ENCODE results near the gene IRF2BPL. TPM values are rescaled to one million over a fixed set of nuclear protein-coding genes. Genes with fewer than 3 reads are reported as not detected.

Gene IRF2BPL
- total and polyA plus RNA-seq, 2 donors = 13.3 to 14.3 TPM

- DNase-seq (ENCODE audit: low read depth in 6 of 9, low spot score in 9 of 9) = peak in 1 of 9 donors; percentile 59
- peak overlapping the region; percentile 99 for H3K27ac ChIP-seq (ENCODE audit: low read depth in 1 of 2, low read length in 1 of 2)
- WGBS = 49% methylated on average over 10 of the region's 10 CpGs
- H3K27me3 ChIP-seq (ENCODE audit: control insufficient read depth in 2 of 2, insufficient read depth in 1 of 2, low read length in 1 of 2) = no peaks in the 10 kb centered on the region
- H3K36me3 ChIP-seq (ENCODE audit: control insufficient read depth in 2 of 2, insufficient read depth in 2 of 2, low read length in 1 of 2) = no peaks in the 10 kb centered on the region
- H3K4me1 ChIP-seq (ENCODE audit: control insufficient read depth in 2 of 2, insufficient read depth in 2 of 2, low read length in 2 of 2) = peaks cover 82 to 98% of the 10 kb centered on the region in 2 donors
- H3K9me3 ChIP-seq (ENCODE audit: control insufficient read depth in 2 of 2, insufficient read depth in 1 of 2, low read length in 1 of 2) = no peaks in the 10 kb centered on the region
- H3K4me3 ChIP-seq (ENCODE audit: low read length in 2 of 2) = peak overlapping the region; percentile 42 to 53
Measured at GRCh38 chr14:77039285-77040058, 11.0 kb upstream of the IRF2BPL start.

GRCh38 chr14:77037938-77038568 is 9.5 kb upstream of the IRF2BPL start:
- Histone ChIP-seq H3K4me1 (ENCODE audit: control insufficient read depth in 2 of 2, insufficient read depth in 2 of 2, low read length in 2 of 2) (peaks cover 75 to 98% of the 10 kb centered on the region in 2 donors), H3K27me3 (ENCODE audit: control insufficient read depth in 2 of 2, insufficient read depth in 1 of 2, low read length in 1 of 2) (no peaks in the 10 kb centered on the region)

DNA sequence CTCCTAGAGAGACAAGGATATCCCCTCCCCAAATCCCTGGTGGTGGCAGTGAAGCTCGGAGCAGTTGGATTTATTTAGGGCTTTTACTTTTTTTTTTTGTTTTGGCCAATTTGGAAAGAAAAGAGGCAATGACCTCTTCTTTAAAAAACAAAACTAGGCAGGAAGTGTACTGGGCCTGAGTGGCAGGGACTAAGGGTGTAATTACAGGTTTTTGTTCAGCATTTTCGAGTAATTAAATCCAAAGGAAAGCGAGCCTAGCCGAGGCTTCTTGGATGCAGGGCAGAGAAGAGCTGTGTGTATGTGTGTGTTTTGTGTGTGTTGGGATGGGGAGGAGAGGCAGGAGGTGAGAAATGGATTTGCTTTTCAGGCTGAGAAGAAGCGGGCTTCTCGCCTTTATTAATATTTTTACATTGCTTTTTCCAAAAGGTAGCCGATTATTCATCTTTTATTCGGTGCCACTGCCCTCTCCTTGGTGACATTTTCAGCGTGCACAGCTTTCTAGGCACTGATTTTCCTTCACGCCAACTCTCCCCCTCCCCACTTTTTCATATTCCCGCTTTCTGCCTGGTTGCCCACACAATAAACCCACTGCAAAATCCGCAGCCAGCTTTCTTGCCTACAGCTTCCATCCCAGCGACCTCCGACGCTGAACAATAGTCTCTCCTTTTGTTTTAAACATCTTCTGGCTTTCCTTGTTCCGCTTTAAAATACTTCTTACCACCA is 8.9 kb upstream of the IRF2BPL start:
- peaks cover 0 to 5% of the 10 kb centered on the region in 2 donors for H3K9me3 ChIP-seq (ENCODE audit: control insufficient read depth in 2 of 2, insufficient read depth in 1 of 2, low read length in 1 of 2)
- peak overlapping the region; percentile 86 to 99 for H3K27ac ChIP-seq (ENCODE audit: low read depth in 1 of 2, low read length in 1 of 2)
- no peak for DNase-seq (ENCODE audit: low read depth in 6 of 9, low spot score in 9 of 9)
- H3K36me3 ChIP-seq (ENCODE audit: control insufficient read depth in 2 of 2, insufficient read depth in 2 of 2, low read length in 1 of 2) = no peaks in the 10 kb centered on the region
- no peaks in the 10 kb centered on the region for H3K27me3 ChIP-seq (ENCODE audit: control insufficient read depth in 2 of 2, insufficient read depth in 1 of 2, low read length in 1 of 2)
- peaks cover 74 to 98% of the 10 kb centered on the region in 2 donors for H3K4me1 ChIP-seq (ENCODE audit: control insufficient read depth in 2 of 2, insufficient read depth in 2 of 2, low read length in 2 of 2)
- H3K4me3 ChIP-seq (ENCODE audit: low read length in 2 of 2) = peak overlapping the region; percentile 11 to 14
- 53% methylated on average over 16 of the region's 16 CpGs for WGBS

More at GRCh38 chr14:77037938-77038568, 9.5 kb upstream of the IRF2BPL start:
- WGBS = 4% methylated on average over 21 of the region's 21 CpGs
- peak overlapping the region; percentile 86 to 99 for H3K27ac ChIP-seq (ENCODE audit: low read depth in 1 of 2, low read length in 1 of 2)
- H3K9me3 ChIP-seq (ENCODE audit: control insufficient read depth in 2 of 2, insufficient read depth in 1 of 2, low read length in 1 of 2) = no peaks in the 10 kb centered on the region
- peak overlapping the region; percentile 11 to 14 for H3K4me3 ChIP-seq (ENCODE audit: low read length in 2 of 2)
- peak in 2 of 9 donors; percentile 48 to 77 for DNase-seq (ENCODE audit: low read depth in 6 of 9, low spot score in 9 of 9)
- no peaks in the 10 kb centered on the region for H3K36me3 ChIP-seq (ENCODE audit: control insufficient read depth in 2 of 2, insufficient read depth in 2 of 2, low read length in 1 of 2)

GRCh38 chr14:77036484-77037214 is 8.1 kb upstream of the IRF2BPL start:
- Histone ChIP-seq H3K36me3 (ENCODE audit: control insufficient read depth in 2 of 2, insufficient read depth in 2 of 2, low read length in 1 of 2) (no peaks in the 10 kb centered on the region), H3K4me3 (ENCODE audit: low read length in 2 of 2) (no peak overlapping the region), H3K27me3 (ENCODE audit: control insufficient read depth in 2 of 2, insufficient read depth in 1 of 2, low read length in 1 of 2) (no peaks in the 10 kb centered on the region), H3K9me3 (ENCODE audit: control insufficient read depth in 2 of 2, insufficient read depth in 1 of 2, low read length in 1 of 2) (peaks cover 0 to 5% of the 10 kb centered on the region in 2 donors), H3K4me1 (ENCODE audit: control insufficient read depth in 2 of 2, insufficient read depth in 2 of 2, low read length in 2 of 2) (peaks cover 72 to 98% of the 10 kb centered on the region in 2 donors), H3K27ac (ENCODE audit: low read depth in 1 of 2, low read length in 1 of 2) (peak overlapping the region; percentile 82 to 99)
- 93% methylated on average over 6 of the region's 6 CpGs for WGBS
- no peak for DNase-seq (ENCODE audit: low read depth in 6 of 9, low spot score in 9 of 9)

DNA sequence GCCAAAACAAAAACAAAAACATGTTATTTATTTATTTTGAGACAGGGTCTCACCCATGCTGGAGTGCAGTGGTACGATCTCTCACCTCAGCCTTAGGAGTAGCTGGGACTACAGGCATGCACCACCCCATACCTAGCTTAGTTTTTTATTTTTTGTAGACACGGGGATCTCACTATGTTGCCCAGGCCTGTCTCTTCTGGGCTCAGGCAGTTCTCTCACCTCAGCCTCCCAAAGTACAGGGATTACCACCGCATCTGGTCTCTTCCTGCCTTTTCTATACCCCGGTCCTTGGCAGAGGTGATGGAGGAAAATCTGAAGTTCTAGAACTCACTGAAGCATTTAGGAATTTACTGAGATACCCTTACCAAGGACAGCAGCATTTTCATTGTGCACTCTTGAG is 6.8 kb upstream of the IRF2BPL start:
- H3K36me3 ChIP-seq (ENCODE audit: control insufficient read depth in 2 of 2, insufficient read depth in 2 of 2, low read length in 1 of 2) = no peaks in the 10 kb centered on the region
- 93% methylated on average over 4 of the region's 4 CpGs for WGBS

GRCh38 chr14:77033622-77034589 is 5.4 kb upstream of the IRF2BPL start:
- WGBS = 7% methylated on average over 37 of the region's 37 CpGs
- DNase-seq (ENCODE audit: low read depth in 6 of 9, low spot score in 9 of 9) = peak in 2 of 9 donors; percentile 56 to 76

More for the DNA sequence above, 6.8 kb upstream of the IRF2BPL start:
- H3K27ac ChIP-seq (ENCODE audit: low read depth in 1 of 2, low read length in 1 of 2) = peak overlapping the region; percentile 56 to 73
- H3K4me3 ChIP-seq (ENCODE audit: low read length in 2 of 2) = no peak overlapping the region
- H3K9me3 ChIP-seq (ENCODE audit: control insufficient read depth in 2 of 2, insufficient read depth in 1 of 2, low read length in 1 of 2) = peaks cover 0 to 5% of the 10 kb centered on the region in 2 donors
- peaks cover 71 to 98% of the 10 kb centered on the region in 2 donors for H3K4me1 ChIP-seq (ENCODE audit: control insufficient read depth in 2 of 2, insufficient read depth in 2 of 2, low read length in 2 of 2)
- DNase-seq (ENCODE audit: low read depth in 6 of 9, low spot score in 9 of 9) = no peak
- no peaks in the 10 kb centered on the region for H3K27me3 ChIP-seq (ENCODE audit: control insufficient read depth in 2 of 2, insufficient read depth in 1 of 2, low read length in 1 of 2)

DNA sequence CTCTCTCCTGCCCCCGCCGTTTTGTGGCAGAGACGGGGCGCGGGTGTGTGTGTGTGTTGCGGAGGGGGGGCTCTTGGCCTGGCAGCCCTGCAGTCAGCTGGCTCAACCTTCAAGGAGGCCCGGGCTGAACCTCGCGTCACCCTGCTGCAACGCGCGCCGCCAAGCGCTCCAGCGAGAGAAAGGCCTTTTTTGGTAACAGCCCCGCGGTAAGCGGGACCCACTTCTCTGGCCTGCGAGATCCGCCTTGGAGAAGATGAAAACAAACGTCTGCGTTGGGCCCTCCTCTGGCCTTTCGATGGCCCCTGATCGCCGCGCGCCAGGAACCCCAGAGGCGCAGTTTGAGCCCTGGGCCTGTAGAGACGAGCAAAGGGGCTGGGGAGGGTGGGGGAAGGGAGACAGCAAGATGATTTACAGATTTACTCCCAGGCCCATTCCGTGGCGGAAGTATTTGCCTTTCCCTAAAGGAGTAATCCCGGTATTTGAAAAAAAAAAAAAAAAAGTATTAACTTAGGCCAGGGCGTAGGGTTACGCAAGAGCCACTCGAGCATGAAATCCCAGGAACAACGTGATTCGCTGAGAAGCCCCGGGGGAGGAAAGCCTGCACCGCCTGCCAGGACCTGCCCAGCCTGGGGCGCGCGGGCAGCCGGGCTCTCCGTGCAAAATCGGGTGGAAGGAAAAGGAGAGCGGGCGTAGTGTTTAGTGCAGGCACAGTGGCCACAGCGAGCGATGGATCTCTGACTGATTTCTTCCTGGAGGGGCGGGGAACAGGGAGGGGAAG is 4.5 kb upstream of the IRF2BPL start:
- H3K36me3 ChIP-seq (ENCODE audit: control insufficient read depth in 2 of 2, insufficient read depth in 2 of 2, low read length in 1 of 2) = no peaks in the 10 kb centered on the region
- H3K4me1 ChIP-seq (ENCODE audit: control insufficient read depth in 2 of 2, insufficient read depth in 2 of 2, low read length in 2 of 2) = peaks cover 61 to 92% of the 10 kb centered on the region in 2 donors
- DNase-seq (ENCODE audit: low read depth in 6 of 9, low spot score in 9 of 9) = peak in 3 of 9 donors; percentile 81 to 92 (median 84)
- H3K4me3 ChIP-seq (ENCODE audit: low read length in 2 of 2) = peak overlapping the region; percentile 60 to 62
- WGBS = 12% methylated on average over 50 of the region's 50 CpGs
- H3K27me3 ChIP-seq (ENCODE audit: control insufficient read depth in 2 of 2, insufficient read depth in 1 of 2, low read length in 1 of 2) = no peaks in the 10 kb centered on the region
- H3K9me3 ChIP-seq (ENCODE audit: control insufficient read depth in 2 of 2, insufficient read depth in 1 of 2, low read length in 1 of 2) = peaks cover 0 to 5% of the 10 kb centered on the region in 2 donors
- peak overlapping the region; percentile 96 to 97 for H3K27ac ChIP-seq (ENCODE audit: low read depth in 1 of 2, low read length in 1 of 2)

More at GRCh38 chr14:77033622-77034589, 5.4 kb upstream of the IRF2BPL start:
- Histone ChIP-seq H3K27me3 (ENCODE audit: control insufficient read depth in 2 of 2, insufficient read depth in 1 of 2, low read length in 1 of 2) (no peaks in the 10 kb centered on the region), H3K4me3 (ENCODE audit: low read length in 2 of 2) (peak overlapping the region; percentile 60 to 62), H3K36me3 (ENCODE audit: control insufficient read depth in 2 of 2, insufficient read depth in 2 of 2, low read length in 1 of 2) (no peaks in the 10 kb centered on the region), H3K9me3 (ENCODE audit: control insufficient read depth in 2 of 2, insufficient read depth in 1 of 2, low read length in 1 of 2) (peaks cover 0 to 5% of the 10 kb centered on the region in 2 donors), H3K27ac (ENCODE audit: low read depth in 1 of 2, low read length in 1 of 2) (peak overlapping the region; percentile 96 to 97), H3K4me1 (ENCODE audit: control insufficient read depth in 2 of 2, insufficient read depth in 2 of 2, low read length in 2 of 2) (peaks cover 69 to 99% of the 10 kb centered on the region in 2 donors)
